GM23248 (cell line): Measurements from ENCODE around the gene SAMD13. TPM values are rescaled to one million over a fixed set of nuclear protein-coding genes. Genes with fewer than 3 reads are reported as not detected.
"Not testable (repeated sequence)": the region's sequence is repeated elsewhere in the genome, so short reads cannot be mapped to it uniquely, and the experiment has no call there.

ENCODE experiments used
- DNase-seq: peaks from one replicate; pipeline ENCODE4 v3.0.0-alpha.2; 2015
- H2AFZ ChIP-seq: fragments of 200-600 bp; sonication (generic); 2 replicates; pipeline ENCODE4 v1.6.1; 2016; ENCODE audit warnings: antibody characterized with exemption
- H3F3A ChIP-seq: fragments of 200-600 bp; sonication (generic); 2 replicates; pipeline ENCODE4 v1.6.1; 2016; ENCODE audit warnings: mild to moderate bottlenecking, antibody characterized with exemption, mixed run types; ENCODE audit not compliant: insufficient read depth
- H3K27ac ChIP-seq: fragments of 200-600 bp; sonication (generic); 2 replicates; pipeline ENCODE4 v1.5.1; 2016; ENCODE audit warnings: mild to moderate bottlenecking
- H3K27me3 ChIP-seq: fragments of 200-600 bp; sonication (generic); replicated peaks from 2 replicates; pipeline ENCODE4 v1.6.1; 2016; ENCODE audit warnings: mild to moderate bottlenecking; ENCODE audit not compliant: insufficient read depth
- H3K36me3 ChIP-seq: fragments of 200-600 bp; sonication (generic); 2 replicates; pipeline ENCODE4 v1.6.1; 2016; ENCODE audit warnings: low read depth, mild to moderate bottlenecking
- H3K4me1 ChIP-seq: fragments of 200-600 bp; sonication (generic); 2 replicates; pipeline ENCODE4 v1.6.1; 2016; ENCODE audit warnings: mild to moderate bottlenecking; ENCODE audit not compliant: insufficient read depth
- H3K4me2 ChIP-seq: fragments of 200-600 bp; sonication (generic); one replicate; pipeline ENCODE4 v1.6.1; 2016; ENCODE audit warnings: mild to moderate bottlenecking; ENCODE audit not compliant: unreplicated experiment
- H3K4me3 ChIP-seq: fragments of 200-600 bp; sonication (generic); 2 replicates; pipeline ENCODE4 v1.5.1; 2016; ENCODE audit warnings: mild to moderate bottlenecking
- H3K79me2 ChIP-seq: fragments of 200-600 bp; sonication (generic); 2 replicates; pipeline ENCODE4 v1.6.1; 2016; ENCODE audit warnings: mild to moderate bottlenecking; ENCODE audit not compliant: insufficient read depth
- H3K9ac ChIP-seq: fragments of 200-600 bp; sonication (generic); 2 replicates; pipeline ENCODE4 v1.6.1; 2016; ENCODE audit warnings: mild to moderate bottlenecking
- H3K9me2 ChIP-seq: fragments of 200-600 bp; sonication (generic); 2 replicates; pipeline ENCODE4 v1.6.1; 2016; ENCODE audit warnings: mixed run types, mild to moderate bottlenecking, moderate library complexity; ENCODE audit not compliant: insufficient read depth
- H3K9me3 ChIP-seq: fragments of 200-600 bp; sonication (generic); one replicate; pipeline ENCODE4 v1.6.1; 2017; ENCODE audit warnings: low read depth
- H4K20me1 ChIP-seq: fragments of 200-600 bp; sonication (generic); 2 replicates; pipeline ENCODE4 v1.6.0; 2016; ENCODE audit not compliant: insufficient read depth
- EZH2 ChIP-seq: fragments of 200-600 bp; sonication (generic); IDR thresholded peaks from 2 replicates; pipeline ENCODE4 v1.6.1; 2018; ENCODE audit warnings: antibody characterized with exemption, mild to moderate bottlenecking; ENCODE audit not compliant: insufficient read depth, poor library complexity, severe bottlenecking
- EZH2phosphoT487 ChIP-seq: fragments of 200-600 bp; sonication (generic); IDR thresholded peaks from 2 replicates; pipeline ENCODE4 v1.6.1; 2018; ENCODE audit warnings: antibody characterized with exemption, moderate library complexity, mild to moderate bottlenecking, low read depth; ENCODE audit not compliant: insufficient read depth
- WGBS, 2 experiments: methylation state at CpG; one replicate each; pipeline ENCODE4 v1.1.6; 2015 to 2017; ENCODE audit warnings: low lambda C conversion rate in 2 of 2, low coverage in 1 of 2; ENCODE audit errors: missing lambda C conversion rate in 2 of 2; 5-methylcytosine and 5-hydroxymethylcytosine counted together
- in situ Hi-C: fragments of 300-500 bp; cut with MboI; formaldehyde crosslinking; loops from 2 replicates; pipeline ENCODE4 v1.15.0; 2020
- polyA plus RNA-seq: library from polyadenylated mRNA; unstranded; fragments of >200 nt; fragmentation: Nextera tagmentation; extraction: Ambion mirVana; gene quantifications from 2 replicates; pipeline ENCODE4 v1.2.1, GENCODE V29; 2016
- total RNA-seq: library from RNA; depleted of rRNA; stranded (reverse); fragments of >200 nt; shearing (Covaris generic); gene quantifications from 2 replicates; pipeline ENCODE4 v1.2.3, GENCODE V29; 2014

The SAMD13 gene
- total and polyA plus RNA-seq, 2 experiments from 2014 or later, result 0.65 to 0.78 TPM

- no peaks in the 10 kb centered on the region for H3K9me3 ChIP-seq
- H3K4me2 ChIP-seq, result no peak overlapping the region
- 22 to 39% methylated on average over 1 of the region's 1 CpG for WGBS, 2 experiments
- no peaks in the 10 kb centered on the region for H4K20me1 ChIP-seq
- no peaks in the 10 kb centered on the region for H3K36me3 ChIP-seq
- in situ Hi-C loops, result no loop called here
- 0 out of 2 replicates have a peak, but pooled peaks cover 8% of the 10 kb centered on the region for H3F3A ChIP-seq
- peak; percentile 48 for DNase-seq
- no peak overlapping the region for H3K27ac ChIP-seq
- H3K9me2 ChIP-seq, result no peaks in the 10 kb centered on the region
- H3K4me3 ChIP-seq, result no peak overlapping the region
- no peak overlapping the region for H2AFZ ChIP-seq
- TF ChIP-seq EZH2phosphoT487 (no peak), EZH2 (no peak)
- H3K4me1 ChIP-seq, result peaks cover 9% of the 10 kb centered on the region; the same call in 1 of the 2 replicates
- no peak overlapping the region for H3K9ac ChIP-seq
- no peaks in the 10 kb centered on the region for H3K27me3 ChIP-seq
- no peaks in the 10 kb centered on the region for H3K79me2 ChIP-seq
These were observed 15.4 kb upstream of the SAMD13 start for GRCh38 chr1:84286071-84286470.

GRCh38 chr1:84287389-84287788 lies 14.1 kb upstream of the SAMD13 start:
- H3K4me3 ChIP-seq, H3K9ac ChIP-seq, H3K27me3 ChIP-seq, H4K20me1 ChIP-seq, H3K9me2 ChIP-seq, in situ Hi-C loops, H3K4me1 ChIP-seq, H3K27ac ChIP-seq, H3F3A ChIP-seq, H3K36me3 ChIP-seq, H3K4me2 ChIP-seq, DNase-seq, H3K79me2 ChIP-seq, H3K9me3 ChIP-seq, H2AFZ ChIP-seq: not testable (repeated sequence)
- 63% methylated on average over 3 of the region's 3 CpGs for WGBS, 2 experiments

GRCh38 chr1:84289169-84289785 lies 12.2 kb upstream of the SAMD13 start:
- Histone ChIP-seq H3F3A (0 out of 2 replicates have a peak, but pooled peaks cover 8% of the 10 kb centered on the region), H3K4me2 (no peak overlapping the region), H3K9me3 (no peaks in the 10 kb centered on the region), H3K27ac (no peak overlapping the region), H2AFZ (no peak overlapping the region), H3K36me3 (no peaks in the 10 kb centered on the region), H3K79me2 (no peaks in the 10 kb centered on the region), H3K4me3 (no peak overlapping the region), H4K20me1 (no peaks in the 10 kb centered on the region), H3K4me1 (peaks cover 9% of the 10 kb centered on the region; the same call in 1 of the 2 replicates), H3K27me3 (no peaks in the 10 kb centered on the region), H3K9me2 (no peaks in the 10 kb centered on the region), H3K9ac (no peak overlapping the region)
- DNase-seq, result no peak
- no peak for TF ChIP-seq EZH2phosphoT487
- TF ChIP-seq EZH2, result no peak
- in situ Hi-C loops, result no loop called here
- WGBS, 2 experiments, result 80 to 85% methylated on average over 2 of the region's 2 CpGs

DNA sequence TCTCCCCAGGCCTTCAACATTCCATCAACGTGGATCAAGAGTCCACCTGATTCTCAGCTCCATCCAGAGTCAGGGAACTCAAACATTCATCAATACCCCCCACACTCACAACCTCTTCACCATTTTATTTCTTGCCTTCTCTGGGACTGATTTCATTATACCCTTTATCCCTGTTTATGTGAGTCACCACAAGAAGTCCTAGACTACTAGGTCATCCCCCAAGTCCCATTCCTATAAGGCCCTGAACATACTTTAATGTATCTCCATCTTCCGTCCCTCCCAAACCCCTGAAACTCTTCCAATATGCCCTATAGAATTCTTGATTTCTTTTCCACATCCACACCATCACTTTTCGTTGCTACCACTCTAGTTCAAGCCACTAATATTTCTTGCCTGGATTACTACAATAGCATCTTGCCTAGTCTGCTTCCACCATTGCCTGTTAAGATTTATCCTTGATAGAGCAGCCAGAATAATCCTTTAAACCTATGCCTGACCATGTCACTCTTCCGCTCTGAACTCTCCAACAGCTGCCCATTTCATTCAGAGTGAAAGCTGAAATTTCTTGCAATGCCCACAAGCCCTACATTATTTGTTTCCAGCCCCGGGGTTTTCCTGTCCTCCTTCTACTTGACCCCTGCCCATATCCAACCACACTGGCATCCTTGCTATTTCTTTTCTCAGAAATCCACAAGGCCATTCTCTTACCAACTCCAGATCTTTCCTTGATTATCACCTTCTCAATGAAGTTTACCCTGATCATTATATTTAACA lies 9.4 kb upstream of the SAMD13 start:
- in situ Hi-C loops, result no loop called here
- no peak overlapping the region for H3K4me3 ChIP-seq
- no peaks in the 10 kb centered on the region for H3K9me2 ChIP-seq
- H4K20me1 ChIP-seq, result no peaks in the 10 kb centered on the region
- no peaks in the 10 kb centered on the region for H3K4me1 ChIP-seq
- TF ChIP-seq EZH2phosphoT487 (no peak), EZH2 (no peak)
- peak; percentile 12 for DNase-seq
- H3K79me2 ChIP-seq, result no peaks in the 10 kb centered on the region
- WGBS, 2 experiments, result 80 to 82% methylated on average over 5 of the region's 5 CpGs
- H3K27ac ChIP-seq, result no peak overlapping the region
- H3K36me3 ChIP-seq, result no peaks in the 10 kb centered on the region
- H3K4me2 ChIP-seq, result no peak overlapping the region
- no peaks in the 10 kb centered on the region for H3F3A ChIP-seq
- no peaks in the 10 kb centered on the region for H3K27me3 ChIP-seq
- H2AFZ ChIP-seq, result no peak overlapping the region
- no peaks in the 10 kb centered on the region for H3K9me3 ChIP-seq
- H3K9ac ChIP-seq, result no peak overlapping the region
